ENCODE measurements around the gene PYGO2. TPM values are rescaled to one million over a fixed set of nuclear protein-coding genes. Genes with fewer than 3 reads are reported as not detected.
"Not testable (repeated sequence)": the region's sequence is repeated elsewhere in the genome, so short reads cannot be mapped to it uniquely, and the experiment has no call there.

The PYGO2 gene
- total RNA-seq, 1 donor from 2014 or later, result 27.4 TPM

- no peaks in the 10 kb centered on the region for H3K9me3 ChIP-seq
- H3K36me3 ChIP-seq, result no peaks in the 10 kb centered on the region
- H3K4me3 ChIP-seq, result no peak overlapping the region
- no peak overlapping the region for H3K27ac ChIP-seq
- DNase-seq (no peak), ATAC-seq (no peak)
- TF ChIP-seq, protein P1, sequence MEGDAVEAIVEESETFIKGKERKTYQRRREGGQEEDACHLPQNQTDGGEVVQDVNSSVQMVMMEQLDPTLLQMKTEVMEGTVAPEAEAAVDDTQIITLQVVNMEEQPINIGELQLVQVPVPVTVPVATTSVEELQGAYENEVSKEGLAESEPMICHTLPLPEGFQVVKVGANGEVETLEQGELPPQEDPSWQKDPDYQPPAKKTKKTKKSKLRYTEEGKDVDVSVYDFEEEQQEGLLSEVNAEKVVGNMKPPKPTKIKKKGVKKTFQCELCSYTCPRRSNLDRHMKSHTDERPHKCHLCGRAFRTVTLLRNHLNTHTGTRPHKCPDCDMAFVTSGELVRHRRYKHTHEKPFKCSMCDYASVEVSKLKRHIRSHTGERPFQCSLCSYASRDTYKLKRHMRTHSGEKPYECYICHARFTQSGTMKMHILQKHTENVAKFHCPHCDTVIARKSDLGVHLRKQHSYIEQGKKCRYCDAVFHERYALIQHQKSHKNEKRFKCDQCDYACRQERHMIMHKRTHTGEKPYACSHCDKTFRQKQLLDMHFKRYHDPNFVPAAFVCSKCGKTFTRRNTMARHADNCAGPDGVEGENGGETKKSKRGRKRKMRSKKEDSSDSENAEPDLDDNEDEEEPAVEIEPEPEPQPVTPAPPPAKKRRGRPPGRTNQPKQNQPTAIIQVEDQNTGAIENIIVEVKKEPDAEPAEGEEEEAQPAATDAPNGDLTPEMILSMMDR (IDR thresholded peaks at IDR 0.05), result no peak
- H3K4me1 ChIP-seq, result no peaks in the 10 kb centered on the region
- intact Hi-C loops (cut with DNase I), result no loop called here
- no peaks in the 10 kb centered on the region for H3K27me3 ChIP-seq (ENCODE audit: low read depth)
Measured at GRCh38 chr1:154913273-154913672, 48.3 kb downstream of the PYGO2 start.

DNA sequence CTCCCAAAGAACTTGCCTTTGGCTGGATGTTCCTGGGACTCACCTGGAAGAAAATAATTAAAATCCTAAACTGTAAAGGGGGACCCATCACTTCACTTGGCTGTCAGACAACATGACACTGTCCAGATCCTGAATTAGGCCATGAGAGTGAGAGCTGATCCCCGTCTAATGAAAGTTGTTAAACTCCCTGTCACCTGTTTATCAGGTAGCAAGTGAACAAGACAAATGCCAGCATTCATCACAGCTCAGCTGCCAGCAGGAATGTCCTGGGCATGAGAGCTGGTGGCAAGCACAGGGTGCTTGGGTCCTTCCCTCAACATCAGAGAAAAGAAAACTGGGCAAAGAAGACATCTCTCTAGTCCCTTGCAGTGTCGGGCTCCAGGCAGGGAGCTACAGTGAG is 48.8 kb downstream of the PYGO2 start:
- intact Hi-C loops (cut with DNase I), result no loop called here
- TF ChIP-seq, protein P1 (IDR thresholded peaks at IDR 0.05), result no peak
- Histone ChIP-seq H3K4me3 (no peak overlapping the region), H3K36me3 (no peaks in the 10 kb centered on the region), H3K4me1 (no peaks in the 10 kb centered on the region), H3K27ac (no peak overlapping the region), H3K9me3 (no peaks in the 10 kb centered on the region), H3K27me3 (ENCODE audit: low read depth) (no peaks in the 10 kb centered on the region)
- no peak for DNase-seq
- no peak for ATAC-seq

DNA sequence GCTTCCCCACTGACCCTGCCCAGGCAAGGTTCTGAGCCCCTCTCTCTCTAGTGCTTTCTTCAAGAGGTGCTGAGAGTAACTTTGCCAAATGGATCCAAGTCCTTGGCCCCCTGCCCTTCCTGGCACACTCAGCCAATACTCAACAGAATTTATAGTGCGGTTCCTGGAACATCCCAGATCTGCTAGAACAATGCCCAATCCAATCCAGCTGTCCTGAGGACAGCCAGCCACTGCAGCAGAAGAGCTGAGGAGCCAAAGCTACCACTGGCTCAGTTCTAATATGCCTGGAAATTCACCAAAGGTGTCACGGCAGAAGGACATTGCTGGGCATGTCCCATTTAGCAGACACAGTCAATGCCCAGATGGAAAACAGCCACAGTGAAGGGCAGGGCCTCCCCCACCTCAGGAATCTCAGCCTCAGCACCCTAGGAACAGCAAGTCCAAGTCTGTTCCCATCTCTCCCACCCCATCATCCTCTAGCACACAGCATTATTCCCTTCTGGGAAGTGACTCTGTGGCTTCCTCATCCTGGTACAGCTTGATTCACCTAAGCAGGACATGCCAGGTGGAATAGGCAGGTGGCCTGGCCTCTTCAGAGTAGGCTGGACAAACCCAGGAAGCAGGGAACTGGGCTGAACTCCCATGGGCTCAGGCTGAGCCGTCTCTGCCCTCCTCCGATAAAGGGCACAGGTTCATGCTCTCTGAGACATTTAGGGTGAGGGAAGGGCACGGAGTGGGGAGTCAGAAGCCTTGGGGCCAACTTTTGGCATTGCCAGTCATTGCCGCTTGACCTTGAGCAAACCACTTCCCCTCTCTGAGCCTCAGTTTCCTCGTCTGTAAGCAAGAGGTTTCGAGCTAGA is 49.7 kb downstream of the PYGO2 start:
- no peak for DNase-seq
- H3K27me3 ChIP-seq (ENCODE audit: low read depth), result no peaks in the 10 kb centered on the region
- no peak overlapping the region for H3K27ac ChIP-seq

GRCh38 chr1:154910851-154911250 is 50.7 kb downstream of the PYGO2 start:
- no peaks in the 10 kb centered on the region for H3K9me3 ChIP-seq
- H3K4me3 ChIP-seq, result no peak overlapping the region
- intact Hi-C loops (cut with DNase I), result no loop called here
- H3K27me3 ChIP-seq (ENCODE audit: low read depth), result no peaks in the 10 kb centered on the region
- ATAC-seq, result no peak
- TF ChIP-seq, protein P1 (IDR thresholded peaks at IDR 0.05), result no peak
- no peaks in the 10 kb centered on the region for H3K36me3 ChIP-seq
- no peak for DNase-seq
- H3K4me1 ChIP-seq, result no peaks in the 10 kb centered on the region
- H3K27ac ChIP-seq, result no peak overlapping the region

More for the DNA sequence above, 49.7 kb downstream of the PYGO2 start:
- intact Hi-C loops (cut with DNase I), result no loop called here
- Histone ChIP-seq H3K36me3 (no peaks in the 10 kb centered on the region), H3K9me3 (no peaks in the 10 kb centered on the region), H3K4me3 (no peak overlapping the region), H3K4me1 (no peaks in the 10 kb centered on the region)
- TF ChIP-seq, protein P1 (IDR thresholded peaks at IDR 0.05), result no peak
- peak in 1 of 2 donors; percentile 29 for ATAC-seq

- no peaks in the 10 kb centered on the region for H3K4me1 ChIP-seq
- no peak for ATAC-seq
- intact Hi-C loops (cut with DNase I), result no loop called here
- H3K4me3 ChIP-seq, result no peak overlapping the region
- TF ChIP-seq, protein P1 (IDR thresholded peaks at IDR 0.05), result no peak
- DNase-seq, result no peak
- no peaks in the 10 kb centered on the region for H3K9me3 ChIP-seq
- no peak overlapping the region for H3K27ac ChIP-seq
- no peaks in the 10 kb centered on the region for H3K27me3 ChIP-seq (ENCODE audit: low read depth)
- no peaks in the 10 kb centered on the region for H3K36me3 ChIP-seq
Measured at GRCh38 chr1:154908937-154909336, 52.6 kb downstream of the PYGO2 start.

DNA sequence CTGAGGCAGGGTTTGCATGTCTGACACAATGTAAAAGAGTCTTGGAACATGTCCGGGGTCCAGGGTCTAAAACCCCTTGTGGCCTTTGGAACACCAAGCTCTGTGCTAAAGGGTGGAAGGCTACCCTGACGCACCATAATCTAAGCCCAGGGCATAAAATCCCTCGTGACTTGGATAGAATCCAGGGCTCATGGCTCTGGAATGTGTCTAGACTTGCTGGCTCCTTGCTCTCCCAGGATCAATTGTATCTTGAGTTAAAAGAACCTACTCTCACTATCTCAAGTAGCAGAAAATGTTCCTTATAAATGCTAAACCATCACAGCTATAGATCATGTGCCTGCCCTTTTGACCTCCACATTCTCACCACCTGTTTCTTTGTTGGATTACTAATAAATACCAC is 53.5 kb downstream of the PYGO2 start:
- intact Hi-C loops (cut with DNase I); H3K27ac ChIP-seq; DNase-seq; H3K27me3 ChIP-seq (ENCODE audit: low read depth); ATAC-seq; H3K4me1 ChIP-seq; H3K9me3 ChIP-seq; H3K36me3 ChIP-seq; H3K4me3 ChIP-seq: not testable (repeated sequence)

Data from lower lobe of right lung (tissue), 2 donors.